Activated CD4-positive, alpha-beta T cell treated with anti-CD3 and anti-CD28 coated beads, Interleukin-2, amount 50 U/mL, for 48 hours (primary cell): Measurements from ENCODE around the gene LZTS2.

Source experiments
- DNase-seq, 2 experiments: peaks; one replicate each; pipeline ENCODE4 v3.0.0-alpha.2; 2020

Gene LZTS2

GRCh38 chr10:100979791-100980272, 19.8 kb upstream of the LZTS2 start:
- DNase-seq = no peak

GRCh38 chr10:100980311-100980710, 19.3 kb upstream of the LZTS2 start:
- no peak for DNase-seq

GRCh38 chr10:100980711-100981110, 18.9 kb upstream of the LZTS2 start:
- DNase-seq = no peak

- no peak for DNase-seq
These were observed 18.3 kb upstream of the LZTS2 start for GRCh38 chr10:100981178-100981772.

- no peak for DNase-seq
These were observed 16.4 kb upstream of the LZTS2 start for GRCh38 chr10:100982916-100983830.

GRCh38 chr10:100983868-100984671, 15.5 kb upstream of the LZTS2 start:
- no peak for DNase-seq

- no peak for DNase-seq
These were observed 14.9 kb upstream of the LZTS2 start for GRCh38 chr10:100984672-100985177.

- no peak for DNase-seq
These were observed 14.3 kb upstream of the LZTS2 start for GRCh38 chr10:100985336-100985735.

GRCh38 chr10:100986623-100986951, 13.0 kb upstream of the LZTS2 start:
- no peak for DNase-seq

- DNase-seq = peak; percentile 85 to 90
These were observed 12.5 kb upstream of the LZTS2 start, which contains the start of the genes MRPL43 and TWNK for GRCh38 chr10:100986952-100987684. Gene MRPL43 (minus strand): TSS chr10:100987497. CDS start chr10:100987443, 54 bp downstream. Gene TWNK (plus strand): TSS chr10:100987543. CDS start chr10:100988211, 668 bp downstream.

GRCh38 chr10:100987685-100988049, 11.9 kb upstream of the LZTS2 start:
- no peak for DNase-seq

- DNase-seq = no peak
These were observed 11.4 kb upstream of the LZTS2 start for GRCh38 chr10:100988166-100988565.

GRCh38 chr10:100989088-100989487, 10.5 kb upstream of the LZTS2 start:
- DNase-seq = no peak

- DNase-seq = no peak
These were observed 5.5 kb upstream of the LZTS2 start for GRCh38 chr10:100993986-100994708.

GRCh38 chr10:100995181-100995580, 4.4 kb upstream of the LZTS2 start:
- no peak for DNase-seq

GRCh38 chr10:100996678-100997359, 2.8 kb upstream of the LZTS2 start:
- DNase-seq = peak; percentile 50 to 56

GRCh38 chr10:100997360-100998182, 2.0 kb upstream of the LZTS2 start:
- peak; percentile 82 for DNase-seq

GRCh38 chr10:100998183-100998990, 1.2 kb upstream of the LZTS2 start:
- peak; percentile 72 to 76 for DNase-seq
